ENCODE measurements around the gene PTPN1.
"Not testable (repeated sequence)": the region's sequence is repeated elsewhere in the genome, so short reads cannot be mapped to it uniquely, and the experiment has no call there.

The PTPN1 gene

DNA sequence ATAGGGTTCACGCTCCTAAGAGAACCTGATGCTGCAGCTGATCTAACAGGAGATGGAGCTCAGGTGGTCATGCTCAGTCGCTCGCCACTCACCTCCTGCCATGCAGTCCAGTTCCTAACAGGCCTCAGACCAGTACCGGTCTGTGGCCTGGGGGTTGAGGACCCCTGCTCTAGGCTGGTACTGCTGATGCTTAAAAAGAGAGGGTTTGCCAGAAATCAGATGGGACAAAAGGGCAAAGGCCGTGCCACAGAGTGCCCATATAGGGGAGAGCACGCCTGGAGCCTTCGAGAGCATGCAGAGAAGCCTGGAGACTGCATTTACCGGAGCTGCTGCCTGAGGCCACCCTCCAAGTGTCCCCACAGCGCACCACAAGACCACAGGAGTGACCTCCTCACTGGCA is 75.5 kb downstream of the PTPN1 start:
- intact Hi-C loops (cut with DNase I): loop anchor here (10.0 kb wide), 1 partner anchor 159 kb away; no protein-coding TSS in a partner anchor
- DNase-seq: peak in 1 of 10 donors; percentile 43

GRCh38 chr20:50586531-50587232 is 76.5 kb downstream of the PTPN1 start:
- intact Hi-C loops (cut with DNase I): loop anchor here (10.0 kb wide), 1 partner anchor 158 kb away; no protein-coding TSS in a partner anchor

GRCh38 chr20:50587291-50587961 is 77.2 kb downstream of the PTPN1 start:
- DNase-seq: peak in 1 of 10 donors; percentile 81
- intact Hi-C loops (cut with DNase I): loop anchor here (10.0 kb wide), 1 partner anchor 157 kb away; no protein-coding TSS in a partner anchor

More at GRCh38 chr20:50586531-50587232, 76.5 kb downstream of the PTPN1 start:
- DNase-seq: peak in 1 of 10 donors; percentile 66

GRCh38 chr20:50588034-50588736 is 78.0 kb downstream of the PTPN1 start:
- DNase-seq: peak in 9 of 10 donors; percentile 54 to 95 (median 73)
- intact Hi-C loops (cut with DNase I): loop anchor here (10.0 kb wide), 1 partner anchor 157 kb away; no protein-coding TSS in a partner anchor

- intact Hi-C loops (cut with DNase I): loop anchor here (10.0 kb wide), 1 partner anchor 155 kb away; no protein-coding TSS in a partner anchor
- DNase-seq: peak in 2 of 10 donors; percentile 38 to 71
These were observed 79.6 kb downstream of the PTPN1 start for GRCh38 chr20:50589548-50590347.

DNA sequence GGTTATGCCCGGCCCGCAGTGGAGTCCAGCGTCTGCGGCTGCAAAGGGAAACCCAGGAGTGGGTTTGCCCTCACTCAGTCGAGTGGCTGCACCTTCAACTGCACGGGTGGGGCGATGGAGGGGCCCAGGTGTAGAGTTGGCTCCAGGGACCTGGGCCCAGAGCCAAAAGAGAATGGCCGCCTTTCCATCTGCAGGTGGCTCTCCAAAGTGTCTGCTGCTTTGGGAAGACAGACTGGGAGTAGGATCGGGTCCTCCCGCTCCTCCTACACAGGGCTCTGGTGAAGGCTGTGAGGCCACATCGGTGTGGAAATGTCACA is 80.1 kb downstream of the PTPN1 start:
- intact Hi-C loops (cut with DNase I): no loop called here
- peak in 2 of 10 donors; percentile 62 to 69 for DNase-seq

DNA sequence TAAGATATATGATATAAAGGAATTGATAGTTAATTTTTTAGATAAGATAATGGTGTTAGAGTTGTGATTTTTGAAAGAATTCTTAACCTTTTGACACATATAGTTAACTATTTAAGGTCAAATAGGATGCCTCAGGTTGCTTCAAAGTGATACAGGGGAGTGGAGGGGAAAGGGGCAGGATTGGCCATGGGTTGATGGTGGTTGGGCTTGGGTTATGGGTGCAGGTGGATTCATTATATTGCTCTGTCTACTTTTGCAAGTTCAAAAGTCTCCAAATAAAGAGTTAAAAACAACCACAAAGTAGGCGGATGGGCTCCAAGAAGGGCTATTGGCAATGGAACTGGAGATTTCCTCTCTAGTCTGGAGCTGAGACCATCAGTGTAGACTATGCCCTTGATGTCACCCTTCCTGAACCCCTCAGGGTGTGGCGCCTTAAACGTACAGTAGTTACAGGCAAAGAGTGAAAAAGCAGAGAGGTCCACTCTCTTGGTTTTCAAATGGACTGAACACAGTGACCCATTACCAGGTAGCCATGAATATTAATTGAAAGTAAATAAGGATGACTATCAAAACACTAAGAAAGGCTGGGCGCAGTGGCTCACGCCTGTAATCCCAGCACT is 81.2 kb downstream of the PTPN1 start:
- peak in 2 of 10 donors; percentile 5 to 25 for DNase-seq
- intact Hi-C loops (cut with DNase I): no loop called here

- peak in 3 of 10 donors; percentile 57 to 77 (median 65) for DNase-seq
- intact Hi-C loops (cut with DNase I): no loop called here
These were observed 82.3 kb downstream of the PTPN1 start for GRCh38 chr20:50592282-50593004.

- intact Hi-C loops (cut with DNase I): no loop called here
- DNase-seq: peak in 3 of 10 donors; percentile 40 to 70 (median 55)
These were observed 82.8 kb downstream of the PTPN1 start for GRCh38 chr20:50593005-50593335.

DNA sequence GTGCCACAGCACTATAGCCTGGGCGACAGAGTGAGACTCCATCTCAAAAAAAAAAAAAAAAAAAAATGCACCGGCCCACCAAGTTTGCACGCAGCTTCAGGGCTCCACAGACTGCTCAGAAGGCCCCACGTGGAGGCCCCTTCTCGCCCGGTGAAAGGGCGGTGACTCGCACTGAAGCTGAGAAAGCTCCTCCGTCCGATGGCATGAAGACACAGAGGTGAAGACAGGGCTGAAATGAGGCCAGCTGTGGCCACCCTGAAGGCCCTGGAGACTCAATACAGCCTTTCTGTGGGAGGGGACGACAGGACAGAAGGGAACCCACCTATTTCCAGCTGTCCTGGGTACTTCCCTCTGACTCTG is 84.0 kb downstream of the PTPN1 start:
- intact Hi-C loops (cut with DNase I): no loop called here
- DNase-seq: peak in 3 of 10 donors; percentile 27 to 65 (median 62)

DNA sequence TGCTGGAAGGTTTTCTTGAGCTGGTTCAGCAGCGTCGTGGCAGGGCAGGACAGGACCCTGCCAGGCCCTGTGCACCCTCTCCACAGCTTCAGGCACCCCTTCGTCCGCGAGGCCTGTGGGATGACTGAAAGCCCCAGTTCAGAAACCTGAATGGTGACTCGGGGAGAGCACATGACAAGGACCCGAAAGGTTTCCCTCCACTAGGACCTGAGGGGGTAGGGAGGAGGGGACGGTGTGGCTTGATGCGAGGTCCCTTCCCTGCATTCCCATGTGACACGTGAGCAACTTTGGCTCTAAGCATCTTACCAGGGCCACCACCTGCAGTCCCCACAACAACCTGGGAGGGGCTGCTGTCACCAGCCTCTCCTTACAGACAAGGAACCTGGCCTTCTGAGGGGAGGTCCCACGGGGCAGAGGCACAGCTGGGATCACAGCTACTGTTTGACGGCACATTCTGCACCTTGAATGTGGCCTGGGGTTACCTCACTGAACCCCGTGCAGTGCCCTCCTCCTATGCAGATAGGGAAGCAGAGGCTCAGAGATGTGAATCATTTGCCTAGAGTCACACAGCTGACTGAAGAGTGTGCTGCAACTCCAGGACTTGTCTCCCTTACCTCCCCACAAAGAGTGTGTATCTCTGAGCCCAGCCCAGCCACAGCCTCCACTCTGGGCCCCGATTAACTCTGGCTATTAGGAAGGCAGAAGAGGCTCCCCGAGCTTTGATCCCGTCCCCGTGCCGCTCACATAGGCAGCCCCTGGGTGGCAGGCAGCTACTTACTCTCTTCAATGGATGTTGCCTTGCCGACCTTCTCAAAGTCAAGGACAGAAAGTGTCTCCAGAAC is 84.6 kb downstream of the PTPN1 start:
- intact Hi-C loops (cut with DNase I): no loop called here
- peak in 3 of 10 donors; percentile 55 to 64 (median 60) for DNase-seq

DNA sequence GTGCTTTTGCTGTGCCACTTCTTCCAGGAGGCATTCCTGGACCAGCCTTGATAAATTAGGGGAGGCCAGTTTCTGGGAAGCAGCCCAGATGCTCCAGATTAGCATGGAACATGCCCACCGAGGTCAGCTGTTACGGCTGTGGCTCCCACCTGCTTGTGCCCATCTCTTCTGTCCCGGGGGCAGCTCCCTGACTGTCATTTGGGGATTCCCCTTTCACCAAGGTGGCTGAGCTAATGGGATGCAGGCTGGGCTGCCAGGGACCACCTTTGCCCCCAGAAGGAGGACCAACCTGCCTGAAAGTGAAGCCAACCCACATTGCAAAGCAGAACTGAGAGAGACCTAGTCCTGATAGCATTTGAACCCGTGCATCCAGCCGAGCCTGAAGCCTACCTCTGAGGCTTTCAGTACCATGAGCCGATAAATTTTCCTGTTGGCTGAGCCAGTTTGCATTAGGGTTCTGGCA is 85.3 kb downstream of the PTPN1 start:
- peak in 3 of 10 donors; percentile 9 to 61 (median 49) for DNase-seq
- intact Hi-C loops (cut with DNase I): no loop called here

DNA sequence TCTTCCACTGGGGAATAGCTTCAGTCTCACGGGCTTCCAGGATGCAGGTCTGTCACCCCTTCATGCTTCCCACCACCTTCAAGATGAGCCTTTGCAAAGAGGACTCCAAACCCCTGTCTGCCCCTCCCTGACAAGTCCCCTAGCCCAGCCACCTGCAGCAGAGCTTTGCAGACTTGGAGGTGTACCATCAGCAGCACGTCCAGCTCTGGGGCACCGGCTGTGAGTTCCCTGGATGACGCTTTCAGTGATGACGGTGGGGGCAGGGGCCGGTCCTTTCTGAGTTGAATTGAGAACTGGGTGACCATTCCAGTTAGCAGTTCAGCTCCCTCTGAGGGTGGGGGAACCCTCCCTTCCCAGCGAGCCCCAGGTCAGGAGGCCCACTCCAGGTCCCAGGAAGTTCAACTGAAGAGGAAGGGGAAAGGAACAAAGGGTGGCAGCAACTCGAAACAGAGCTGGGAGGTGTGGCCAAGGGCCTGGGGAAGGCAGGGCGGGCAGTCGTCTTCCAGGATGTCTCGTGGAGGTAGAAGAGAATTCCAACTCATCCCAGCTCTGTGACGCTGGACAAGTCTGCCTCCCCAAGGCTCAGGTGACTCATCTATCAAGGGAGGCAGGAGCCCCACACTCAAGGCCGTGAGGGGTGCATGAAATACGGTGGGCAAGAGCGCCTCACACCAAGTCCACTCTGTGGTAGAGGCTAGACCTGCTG is 86.0 kb downstream of the PTPN1 start:
- intact Hi-C loops (cut with DNase I): no loop called here
- DNase-seq: peak in 3 of 10 donors; percentile 72 to 86 (median 75)

DNA sequence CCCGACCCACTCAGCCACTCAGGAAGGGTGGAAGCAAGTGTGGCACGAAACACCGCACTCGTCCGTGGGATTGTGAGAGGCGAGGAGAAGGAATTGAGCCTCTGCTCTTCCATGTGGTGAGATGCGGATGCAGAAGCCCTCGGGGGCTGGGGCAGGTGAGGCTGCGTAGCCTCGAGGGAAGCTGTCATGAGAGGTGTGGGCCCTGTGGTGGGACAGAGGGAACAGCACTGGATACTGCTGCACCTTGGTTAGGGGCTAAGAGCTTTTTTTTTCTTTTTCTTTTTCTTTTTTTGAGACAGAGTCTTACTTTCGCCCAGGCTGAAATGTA is 86.5 kb downstream of the PTPN1 start:
- peak in 1 of 10 donors; percentile 83 for DNase-seq
- intact Hi-C loops (cut with DNase I): no loop called here

GRCh38 chr20:50597406-50597969 is 87.3 kb downstream of the PTPN1 start:
- intact Hi-C loops (cut with DNase I): no loop called here
- no peak for DNase-seq

- no peak for DNase-seq
- intact Hi-C loops (cut with DNase I): no loop called here
These were observed 87.9 kb downstream of the PTPN1 start for GRCh38 chr20:50598074-50598473.

DNA sequence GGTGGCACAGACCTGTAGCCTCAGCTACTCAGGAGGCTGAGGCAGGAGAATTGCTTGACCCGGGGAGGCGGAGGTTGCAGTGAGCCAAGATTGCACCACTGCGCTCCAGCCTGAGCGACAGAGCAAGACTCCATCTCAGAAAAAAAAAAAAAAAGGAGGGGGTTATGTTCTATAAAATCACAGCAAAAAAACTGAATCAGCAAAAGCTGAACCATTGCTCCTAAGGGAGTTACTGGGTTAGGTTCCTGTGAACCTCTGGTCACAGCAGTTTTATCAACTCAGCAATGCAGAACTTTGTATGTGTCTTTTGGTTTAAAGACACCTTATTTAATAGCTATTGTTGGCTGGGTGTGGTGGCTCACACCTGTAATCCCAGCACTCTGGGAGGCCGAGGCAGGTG is 88.6 kb downstream of the PTPN1 start:
- intact Hi-C loops (cut with DNase I); DNase-seq: not testable (repeated sequence)

Measured in posterior cingulate gyrus (tissue), 11 donors.